Activated CD4-positive, alpha-beta T cell treated with anti-CD3 and anti-CD28 coated beads, Interleukin-2, Interleukin-6, amounts not matched to agents 100 ng/mL and 50 ng/mL, durations not matched to agents 16 hours and 8 hours (primary cell): ENCODE measurements around the gene ARNT2.
"Not testable (repeated sequence)": the region's sequence is repeated elsewhere in the genome, so short reads cannot be mapped to it uniquely, and the experiment has no call there.

Source experiments
- DNase-seq: peaks from one replicate; pipeline ENCODE4 v3.0.0-alpha.2; 2020

The ARNT2 gene

DNA sequence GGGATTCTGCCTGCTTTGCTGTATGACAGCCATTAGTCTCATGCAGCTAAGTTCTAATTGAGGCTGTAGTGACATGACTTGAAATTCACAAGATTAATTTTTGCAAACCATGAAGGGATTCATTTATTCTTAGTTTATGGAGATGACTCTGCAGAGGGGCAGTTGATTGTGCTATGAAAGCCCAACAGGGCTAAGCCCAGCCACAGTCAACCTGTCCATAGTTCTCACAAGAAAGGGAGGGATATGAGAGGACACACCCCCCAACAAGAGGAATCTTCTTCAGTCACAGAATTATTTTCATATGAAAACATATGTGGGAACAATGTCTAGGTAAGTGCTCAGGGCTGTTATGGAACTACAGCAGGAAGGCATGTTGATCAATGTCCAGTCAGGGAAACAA, 229.0 kb downstream of the ARNT2 start:
- DNase-seq = no peak

DNA sequence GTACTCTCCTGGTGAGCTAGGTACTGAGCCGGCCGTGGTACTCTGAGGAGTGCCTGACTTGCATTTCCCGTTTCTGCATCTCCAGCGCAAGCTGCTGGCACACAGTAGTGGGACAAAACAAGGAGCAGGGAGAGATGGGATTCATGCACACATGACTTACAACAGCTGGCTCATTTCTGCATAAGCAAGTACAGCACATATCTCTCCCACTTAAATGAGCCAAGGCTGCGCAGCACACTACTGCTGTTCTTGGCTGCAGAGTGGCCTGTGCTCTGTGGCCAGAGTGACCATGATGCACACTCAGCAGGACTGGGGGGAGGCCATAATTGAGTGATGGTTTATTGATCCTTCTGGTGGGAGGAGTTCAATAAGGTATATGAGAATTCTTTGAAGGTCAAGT, 231.8 kb downstream of the ARNT2 start:
- DNase-seq = no peak

DNA sequence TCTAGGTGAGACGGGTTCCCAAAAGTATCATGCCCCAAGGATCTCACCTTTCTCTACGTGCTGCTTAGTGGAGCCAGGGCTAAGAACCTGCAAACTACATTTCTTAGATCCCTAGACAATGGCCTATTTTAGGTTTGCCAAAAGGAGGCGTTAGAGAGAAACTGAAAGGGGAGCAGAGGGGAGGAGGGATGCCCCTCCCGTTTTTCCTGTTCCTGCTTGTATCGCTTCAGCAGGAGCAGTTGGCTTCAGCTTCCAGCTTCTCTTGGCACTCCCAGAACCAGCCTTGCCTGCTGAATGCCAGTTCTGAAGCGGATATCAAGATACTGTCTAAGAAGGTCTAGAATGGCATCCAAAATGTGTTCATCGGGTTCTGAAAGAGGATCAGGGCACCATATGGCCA, 232.5 kb downstream of the ARNT2 start:
- DNase-seq = no peak

DNA sequence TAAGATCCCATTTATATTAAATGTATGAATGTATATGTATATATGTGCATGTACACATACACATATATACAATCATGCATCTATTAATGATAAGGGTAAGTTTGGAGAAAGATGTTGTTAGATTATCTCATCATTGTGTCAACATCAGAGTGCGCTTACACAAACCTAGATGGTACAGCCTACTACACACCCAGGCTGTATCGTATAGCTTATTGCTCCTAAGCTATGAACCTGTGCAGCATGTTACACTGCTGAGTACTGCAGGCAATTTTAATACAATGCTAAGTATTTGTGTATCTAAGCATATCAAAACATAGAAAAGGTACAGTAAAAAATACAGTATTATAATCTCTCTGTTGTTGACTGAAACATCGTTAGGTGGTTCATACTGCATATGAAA, 233.6 kb downstream of the ARNT2 start:
- DNase-seq = no peak

DNA sequence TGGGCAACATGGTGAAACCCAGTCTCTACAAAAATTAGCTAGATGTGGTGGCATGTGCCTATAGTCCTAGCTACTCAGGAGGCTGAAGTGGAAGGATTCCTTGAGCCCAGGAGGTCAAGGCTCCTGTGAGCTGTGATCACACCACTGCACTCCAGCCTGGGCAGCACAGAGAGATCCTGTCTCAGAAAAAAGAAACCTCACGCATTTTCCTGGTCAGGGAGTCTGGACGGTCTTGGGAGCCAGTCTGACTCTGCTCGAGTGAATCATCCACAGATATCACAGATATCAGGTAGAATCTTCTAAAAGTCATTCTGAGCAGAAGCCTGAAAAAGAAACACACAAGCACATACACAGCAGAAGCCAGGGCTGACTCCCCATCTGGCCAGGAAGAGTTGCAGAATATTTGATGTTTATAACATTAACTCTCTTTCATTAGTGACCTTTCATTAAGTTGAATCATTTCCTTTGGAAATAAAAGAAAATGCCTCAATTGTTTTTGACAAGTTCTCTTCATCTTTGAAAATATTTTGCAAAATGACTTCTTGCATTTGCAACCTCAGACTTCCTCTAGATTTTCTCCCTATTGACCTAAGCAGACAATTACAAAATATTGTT, 234.5 kb downstream of the ARNT2 start:
- no peak for DNase-seq

DNA sequence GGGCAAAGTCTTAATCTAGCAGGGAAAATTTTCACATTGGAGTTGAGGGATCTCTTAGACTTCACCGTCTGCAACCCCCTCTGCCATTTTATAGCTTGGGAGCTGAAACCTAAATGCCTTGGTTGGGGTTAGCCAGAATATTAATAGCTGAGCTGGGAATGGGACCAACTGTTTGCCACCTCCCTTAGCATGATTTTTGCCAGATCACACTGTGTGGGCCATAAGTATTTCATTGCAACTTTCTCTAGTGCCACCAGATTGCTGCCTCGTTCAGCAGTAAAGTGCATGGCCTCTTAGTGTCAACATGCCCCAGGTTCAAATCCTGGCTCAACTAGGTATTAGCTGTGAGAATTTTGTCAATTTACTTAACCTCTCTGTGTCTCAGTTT, 235.0 kb downstream of the ARNT2 start:
- no peak for DNase-seq

DNA sequence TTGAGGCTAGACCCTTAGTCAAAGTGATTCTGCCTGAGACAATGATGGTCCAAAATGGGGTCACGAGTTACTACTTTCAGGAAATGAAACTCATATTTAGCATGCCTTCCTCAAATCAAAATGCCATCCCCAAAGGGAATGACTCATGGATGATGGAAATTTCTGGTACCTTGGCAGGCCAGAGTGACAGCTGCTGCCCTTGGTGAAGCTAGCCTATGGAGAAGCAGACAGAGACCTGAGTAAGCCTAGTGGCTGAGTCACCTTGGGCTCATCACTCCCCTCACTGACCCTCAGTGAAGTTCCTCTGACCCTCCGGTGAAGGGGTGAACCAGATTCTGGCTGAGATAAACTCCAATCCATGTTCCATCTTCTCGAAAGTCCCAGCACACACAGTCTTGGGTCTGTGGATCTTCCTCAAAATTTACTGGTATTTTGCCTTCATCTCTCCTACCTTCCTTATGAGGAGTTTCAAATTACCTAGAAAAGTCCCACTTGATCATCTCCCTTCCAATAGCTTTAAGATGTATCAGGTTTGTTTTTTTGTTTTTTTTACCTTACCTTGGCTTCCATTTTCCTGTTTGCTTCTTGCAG, 236.4 kb downstream of the ARNT2 start:
- no peak for DNase-seq

DNA sequence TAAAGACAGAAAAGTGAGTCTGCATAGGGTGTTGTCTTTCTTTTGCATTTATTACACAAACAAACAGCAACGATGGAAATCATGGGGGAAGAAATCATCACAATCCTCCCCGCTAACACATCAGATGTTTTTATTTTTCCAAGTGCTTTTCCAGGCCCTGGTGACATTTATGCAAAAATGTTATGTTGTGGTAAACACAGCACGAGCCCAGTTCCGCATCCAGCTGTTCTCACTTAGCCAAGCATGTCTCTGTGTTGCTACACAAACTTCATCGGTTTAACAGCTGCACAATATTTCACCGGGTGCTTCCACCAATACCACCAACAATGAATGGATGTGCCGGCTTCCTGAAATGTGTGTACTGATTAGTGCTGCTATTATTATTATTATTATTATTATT, 237.2 kb downstream of the ARNT2 start:
- DNase-seq = no peak

DNA sequence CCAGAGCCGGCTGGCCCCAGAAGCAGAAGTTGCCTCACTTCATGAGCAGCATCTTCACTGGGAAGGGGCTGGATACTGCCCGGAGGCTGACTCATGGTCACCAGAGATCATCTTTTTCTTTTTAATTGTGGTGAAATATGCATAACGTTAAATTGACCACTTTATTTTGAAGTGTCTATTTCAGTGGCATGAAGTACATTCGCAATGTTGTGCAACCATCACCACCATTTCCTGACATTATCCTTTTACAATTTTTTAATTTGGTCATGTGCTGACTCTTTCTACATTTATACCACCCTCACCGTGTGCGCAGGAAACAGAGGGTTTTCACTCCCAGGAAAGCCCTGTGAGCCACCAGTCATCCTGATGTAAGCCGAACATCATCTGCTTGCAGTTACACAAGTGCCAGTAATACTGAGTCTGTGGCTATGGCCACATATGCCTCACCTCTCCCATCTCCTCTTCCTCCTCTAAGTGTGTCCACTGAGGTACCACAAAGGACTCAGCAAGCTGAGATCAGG, 239.3 kb downstream of the ARNT2 start:
- DNase-seq = no peak

DNA sequence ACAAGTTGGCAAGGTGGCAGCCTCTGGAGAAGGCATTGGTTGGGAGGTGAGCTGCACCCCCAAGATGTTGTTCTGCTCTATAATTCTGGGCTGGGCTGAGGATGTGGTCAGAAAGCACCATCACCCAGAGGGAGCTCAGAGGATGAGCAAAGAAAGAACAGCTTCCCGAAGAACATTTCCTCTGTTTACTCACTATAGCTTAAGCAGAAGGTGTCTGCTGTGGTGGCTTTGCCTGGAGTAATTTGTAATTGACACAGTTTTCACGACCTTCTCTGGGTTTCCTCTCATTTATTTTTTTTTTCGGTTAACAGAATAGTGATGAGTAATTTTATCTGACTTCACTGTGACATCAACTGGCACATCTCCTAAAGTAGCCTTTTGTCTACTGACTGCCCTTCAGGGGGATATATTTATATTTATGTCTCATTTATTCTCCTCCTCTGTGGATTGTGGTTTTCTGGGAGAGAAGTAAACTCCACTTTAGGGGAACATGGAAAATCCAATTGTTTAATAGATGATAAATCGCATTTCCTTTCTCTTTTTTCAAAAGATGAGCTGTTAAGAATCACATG, 241.4 kb downstream of the ARNT2 start:
- DNase-seq = no peak

DNA sequence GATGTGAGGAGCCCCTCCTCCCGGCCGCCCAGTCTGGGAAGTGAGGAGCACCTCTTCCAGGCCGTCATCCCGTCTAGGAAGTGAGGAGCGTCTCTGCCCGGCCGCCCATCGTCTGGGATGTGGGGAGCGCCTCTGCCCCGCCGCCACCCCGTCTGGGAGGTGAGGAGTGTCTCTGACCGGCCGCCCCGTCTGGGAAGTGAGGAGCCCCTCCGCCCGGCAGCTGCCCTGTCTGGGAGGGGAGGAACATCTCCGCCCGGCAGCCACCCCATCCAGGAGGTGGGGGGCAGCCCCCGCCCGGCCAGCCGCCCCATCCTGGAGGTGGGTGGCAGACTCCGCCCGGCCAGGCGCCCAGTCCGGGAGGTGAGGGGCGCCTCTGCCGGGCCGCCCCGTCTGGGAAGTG, 243.2 kb downstream of the ARNT2 start:
- DNase-seq = not testable (repeated sequence)
